Muscle layer of colon (tissue), 2 donors: Measurements from ENCODE around the gene LFNG.

Experiments used
- H3K27ac ChIP-seq: one replicate; pipeline ENCODE4 v1.7.0; 2013; ENCODE audit warnings: low read depth, mild to moderate bottlenecking, low read length, moderate library complexity
- H3K27me3 ChIP-seq, 2 donors: one replicate each; pipeline ENCODE4 v1.7.0; 2013; ENCODE audit warnings: low read length in 2 of 2, mild to moderate bottlenecking in 2 of 2; ENCODE audit not compliant: insufficient read depth in 2 of 2, control insufficient read depth in 1 of 2
- H3K36me3 ChIP-seq: one replicate; pipeline ENCODE4 v1.7.0; 2013; ENCODE audit warnings: mild to moderate bottlenecking, low read length; ENCODE audit not compliant: insufficient read depth
- H3K4me1 ChIP-seq: one replicate; pipeline ENCODE4 v1.7.0; 2013; ENCODE audit warnings: mild to moderate bottlenecking, low read length; ENCODE audit not compliant: insufficient read depth
- H3K4me3 ChIP-seq, 2 donors: one replicate each; pipeline ENCODE4 v1.7.0; 2013; ENCODE audit warnings: low read length in 2 of 2, low read depth in 1 of 2, mild to moderate bottlenecking in 1 of 2, moderate library complexity in 1 of 2
- H3K9ac ChIP-seq: one replicate; pipeline ENCODE4 v1.7.0; 2013; ENCODE audit warnings: low read length
- H3K9me3 ChIP-seq: one replicate; pipeline ENCODE4 v1.7.0; 2013; ENCODE audit warnings: mild to moderate bottlenecking, low read length
- donor health status: abdominal sarcoma.
- donor health status: Adenocarcinoma of cecum.

The LFNG gene

DNA sequence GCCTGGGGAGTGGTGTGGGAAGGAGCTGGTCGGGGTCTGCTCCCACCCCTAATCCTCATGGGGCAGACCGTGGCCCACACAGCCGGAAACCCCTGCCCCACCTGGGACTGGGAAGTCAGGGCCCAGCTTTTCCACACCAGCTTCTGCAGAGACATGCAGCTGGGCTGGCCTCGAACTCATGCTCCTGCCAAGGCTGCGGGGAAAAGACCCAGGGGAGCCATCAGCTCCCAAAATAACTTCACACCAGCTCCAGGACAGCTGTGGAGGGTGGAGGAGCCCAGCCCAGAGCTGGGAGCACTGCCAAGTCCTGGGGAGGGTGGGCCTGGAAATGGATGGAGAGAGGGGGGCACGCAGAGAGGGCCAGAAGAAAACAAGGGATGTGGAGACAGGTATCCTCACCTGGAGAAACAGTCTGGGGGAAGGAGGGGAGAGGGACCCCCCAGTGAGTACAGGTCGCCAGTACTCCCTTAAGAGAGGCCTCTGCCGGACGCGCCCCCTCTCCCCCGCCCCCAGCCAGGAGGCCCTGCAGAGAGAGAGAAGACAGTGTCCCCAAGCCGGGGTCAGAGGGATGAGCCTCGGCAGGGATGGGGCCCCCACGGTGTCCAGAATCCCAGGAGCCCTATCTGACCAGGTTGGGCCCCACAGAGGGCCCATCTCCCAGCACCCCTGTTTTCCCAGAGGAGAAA is 31.8 kb upstream of the LFNG start:
- H3K27ac ChIP-seq = no peak overlapping the region
- H3K9ac ChIP-seq = no peak overlapping the region
- H3K4me1 ChIP-seq = no peaks in the 10 kb centered on the region
- H3K9me3 ChIP-seq = no peaks in the 10 kb centered on the region
- H3K36me3 ChIP-seq = no peaks in the 10 kb centered on the region
- peaks cover 0 to 14% of the 10 kb centered on the region in 2 donors for H3K27me3 ChIP-seq
- no peak overlapping the region for H3K4me3 ChIP-seq

DNA sequence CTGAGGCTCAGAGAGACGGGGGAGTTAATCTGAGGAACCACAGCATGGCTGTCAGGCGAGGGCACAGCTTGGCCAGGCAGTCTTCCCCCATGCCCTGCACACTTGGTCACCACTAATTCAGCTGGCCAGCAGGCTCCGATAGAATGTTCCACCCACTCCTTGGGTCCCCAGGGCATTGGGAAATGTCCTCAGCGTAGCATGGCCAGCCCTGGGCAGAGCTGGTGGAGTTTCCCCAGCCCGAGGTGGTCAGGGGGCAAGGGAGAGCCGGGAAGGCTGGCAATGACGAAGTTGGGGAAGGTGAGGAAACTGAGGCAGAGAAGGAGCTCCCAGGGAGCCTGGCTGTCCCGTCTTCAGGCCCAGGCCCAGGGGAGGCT is 31.3 kb upstream of the LFNG start:
- H3K9ac ChIP-seq = no peak overlapping the region
- no peaks in the 10 kb centered on the region for H3K36me3 ChIP-seq
- H3K4me3 ChIP-seq = no peak overlapping the region
- H3K4me1 ChIP-seq = no peaks in the 10 kb centered on the region
- H3K27ac ChIP-seq = no peak overlapping the region
- H3K9me3 ChIP-seq = no peaks in the 10 kb centered on the region
- peaks cover 0 to 12% of the 10 kb centered on the region in 2 donors for H3K27me3 ChIP-seq

DNA sequence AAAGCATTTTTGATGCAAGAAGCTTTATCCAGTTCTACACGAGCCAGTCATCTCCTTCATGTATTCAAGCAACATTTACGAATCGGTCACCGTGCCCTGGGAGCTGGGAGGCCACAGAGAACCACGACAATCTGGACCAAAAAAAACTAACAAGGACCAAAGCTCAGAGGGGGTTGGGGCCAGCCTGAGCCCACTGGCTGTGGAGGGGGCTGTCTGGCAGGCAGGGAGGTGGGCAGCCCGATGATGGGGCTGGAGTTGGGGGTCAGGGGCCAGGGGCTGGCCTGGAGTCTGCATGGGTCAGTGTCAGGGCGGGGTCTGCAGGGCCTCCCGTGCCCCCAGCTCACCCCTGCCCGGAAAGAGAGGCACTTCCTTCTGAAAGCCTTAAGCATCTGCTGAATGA is 30.9 kb upstream of the LFNG start:
- no peak overlapping the region for H3K27ac ChIP-seq
- no peaks in the 10 kb centered on the region for H3K4me1 ChIP-seq

DNA sequence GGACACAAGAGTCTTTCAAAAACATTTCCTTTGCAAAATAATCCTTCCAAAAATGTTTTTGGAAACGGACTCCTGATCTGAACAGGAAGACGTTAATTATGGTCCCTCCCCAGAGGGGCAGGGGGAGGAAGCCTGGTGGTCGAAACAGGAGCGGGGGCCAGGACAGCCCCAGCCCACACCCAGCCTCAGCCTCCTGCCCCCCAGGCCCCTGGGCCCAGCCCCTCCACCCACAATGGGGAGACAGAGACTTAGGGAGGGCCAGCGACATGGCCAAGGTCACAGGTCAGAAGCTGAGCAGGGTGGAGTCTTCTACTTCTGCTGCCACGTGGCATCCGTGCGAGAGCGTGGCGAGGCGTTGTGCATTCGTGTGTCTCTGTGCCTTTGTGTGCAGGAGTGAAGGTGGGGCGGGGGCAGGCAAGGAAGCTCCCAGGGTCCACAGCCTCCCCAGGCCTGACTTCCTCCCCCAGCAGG is 29.4 kb upstream of the LFNG start:
- Histone ChIP-seq H3K9ac (no peak overlapping the region), H3K36me3 (no peaks in the 10 kb centered on the region), H3K27me3 (peaks cover 0 to 23% of the 10 kb centered on the region in 2 donors), H3K4me3 (no peak overlapping the region), H3K4me1 (no peaks in the 10 kb centered on the region), H3K27ac (no peak overlapping the region), H3K9me3 (no peaks in the 10 kb centered on the region)

More for the DNA sequence above, 30.9 kb upstream of the LFNG start:
- H3K27me3 ChIP-seq = peaks cover 0 to 15% of the 10 kb centered on the region in 2 donors
- no peak overlapping the region for H3K4me3 ChIP-seq
- H3K9me3 ChIP-seq = no peaks in the 10 kb centered on the region
- no peaks in the 10 kb centered on the region for H3K36me3 ChIP-seq
- no peak overlapping the region for H3K9ac ChIP-seq

DNA sequence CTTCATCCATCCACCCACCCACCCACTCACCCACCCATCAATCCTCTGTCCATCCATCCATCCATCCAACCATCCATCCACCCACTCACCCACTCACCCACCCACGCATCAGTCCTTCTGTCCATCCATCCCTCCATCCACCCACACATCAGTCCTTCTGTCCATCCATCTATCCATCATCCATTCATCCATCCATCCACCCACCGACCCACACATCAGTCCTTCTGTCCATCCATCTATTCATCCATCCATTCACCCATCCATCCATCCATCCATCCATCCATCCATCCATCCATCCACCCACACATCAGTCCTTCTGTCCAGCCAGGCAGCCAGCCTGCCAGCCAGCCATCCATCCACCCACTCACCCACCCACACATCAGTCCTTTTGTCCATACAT is 27.5 kb upstream of the LFNG start:
- H3K27ac ChIP-seq = no peak overlapping the region
- no peak overlapping the region for H3K4me3 ChIP-seq
- no peaks in the 10 kb centered on the region for H3K9me3 ChIP-seq
- H3K36me3 ChIP-seq = no peaks in the 10 kb centered on the region
- no peaks in the 10 kb centered on the region for H3K4me1 ChIP-seq
- peaks cover 0 to 27% of the 10 kb centered on the region in 2 donors for H3K27me3 ChIP-seq
- H3K9ac ChIP-seq = no peak overlapping the region

DNA sequence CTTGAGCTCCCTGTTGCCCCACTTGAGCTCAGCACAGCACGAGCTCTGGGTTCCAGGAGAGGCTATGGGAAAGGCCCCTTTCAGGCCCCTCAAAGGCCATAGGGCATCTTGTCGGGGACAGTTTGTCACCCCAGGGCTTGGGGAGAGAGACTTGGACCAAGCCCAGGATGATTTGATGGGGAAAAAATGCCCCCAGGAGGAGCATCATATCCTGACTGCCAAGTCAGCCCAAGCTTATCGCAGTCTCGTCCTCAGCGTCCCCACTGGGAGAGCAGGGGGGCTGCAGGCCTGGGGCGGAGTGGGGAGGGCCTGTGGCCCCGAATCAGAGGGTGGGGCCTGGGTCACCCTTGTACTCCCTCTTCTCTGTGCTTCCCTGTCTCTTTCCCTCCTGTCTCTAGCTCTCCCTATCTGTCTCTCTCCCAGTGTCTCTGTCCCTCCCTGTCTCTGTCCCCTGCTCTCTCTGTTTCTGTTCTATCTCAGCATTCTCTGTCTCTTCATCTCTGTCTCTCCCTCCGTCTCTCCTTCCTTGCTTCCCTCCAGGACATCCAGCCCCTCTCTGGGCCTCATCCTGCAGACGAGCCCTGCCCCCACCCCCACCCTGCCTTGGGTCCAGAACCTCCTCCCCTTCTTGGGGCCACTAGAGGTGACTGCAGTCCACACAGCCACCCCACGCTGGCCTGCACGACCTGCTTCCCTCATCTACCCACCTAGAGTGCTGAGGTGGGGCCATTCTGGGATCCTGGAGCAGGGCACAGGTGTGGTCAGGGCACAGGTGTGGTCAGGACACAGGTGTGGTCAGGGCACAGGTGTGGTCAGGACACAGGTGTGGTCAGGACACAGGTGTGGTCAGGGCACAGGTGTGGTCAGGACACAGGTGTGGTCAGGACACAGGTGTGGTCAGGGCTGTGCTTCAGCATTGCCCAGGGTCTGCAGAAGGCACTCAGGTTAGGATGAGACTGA is 26.1 kb upstream of the LFNG start:
- Histone ChIP-seq H3K27ac (no peak overlapping the region), H3K9ac (no peak overlapping the region), H3K4me3 (no peak overlapping the region), H3K9me3 (no peaks in the 10 kb centered on the region), H3K36me3 (no peaks in the 10 kb centered on the region), H3K4me1 (no peaks in the 10 kb centered on the region), H3K27me3 (peaks cover 0 to 30% of the 10 kb centered on the region in 2 donors)

DNA sequence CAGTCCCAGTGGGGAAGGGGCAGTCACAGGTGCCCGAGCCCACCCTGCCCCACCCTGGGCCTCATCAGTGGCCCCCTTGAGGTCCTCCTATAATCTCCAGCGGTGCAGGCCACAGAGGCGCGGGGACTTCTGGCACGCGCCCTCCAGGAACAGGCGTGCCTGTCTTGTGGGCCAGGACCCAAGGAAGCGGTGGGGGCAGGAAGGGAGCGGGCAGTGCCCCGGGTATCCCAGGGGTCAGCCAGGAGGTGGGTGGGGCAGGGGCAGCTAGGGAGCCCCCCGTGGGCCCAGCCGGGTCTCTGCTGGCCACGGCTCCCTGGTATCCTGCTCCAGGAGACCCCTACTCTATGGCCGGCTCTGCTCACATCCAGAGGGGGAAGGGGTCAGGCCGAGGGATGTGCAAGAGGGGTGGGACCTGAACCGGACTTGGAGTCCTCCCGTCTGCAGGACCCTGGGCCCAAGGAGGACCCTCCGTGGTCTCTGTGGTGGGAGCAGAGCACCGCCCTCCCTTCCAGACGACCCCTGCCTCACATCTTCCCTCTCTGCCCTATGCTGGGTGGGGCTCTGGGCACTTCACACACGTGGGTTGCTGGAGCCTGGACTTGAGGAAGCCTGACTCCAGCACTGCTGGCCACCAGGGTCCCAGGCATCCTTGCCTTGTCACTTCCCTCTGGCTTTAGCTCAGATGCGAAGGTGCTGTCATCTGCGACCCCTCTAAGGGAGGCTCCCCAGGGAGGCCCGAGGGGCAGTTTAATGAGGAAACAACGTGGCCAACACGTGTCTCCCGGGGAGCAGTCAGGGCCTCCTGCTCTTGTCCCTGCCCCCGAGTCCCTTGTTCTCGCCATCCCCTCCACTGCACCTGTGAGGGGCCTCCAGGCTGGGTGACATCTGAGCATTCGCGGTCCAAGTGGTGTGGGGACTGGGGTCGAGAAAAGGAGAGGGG is 25.1 kb upstream of the LFNG start:
- H3K27ac ChIP-seq = no peak overlapping the region
- H3K4me1 ChIP-seq = no peaks in the 10 kb centered on the region
- no peak overlapping the region for H3K9ac ChIP-seq
- H3K27me3 ChIP-seq = peaks cover 0 to 34% of the 10 kb centered on the region in 2 donors
- no peak overlapping the region for H3K4me3 ChIP-seq
- no peaks in the 10 kb centered on the region for H3K9me3 ChIP-seq
- H3K36me3 ChIP-seq = no peaks in the 10 kb centered on the region

DNA sequence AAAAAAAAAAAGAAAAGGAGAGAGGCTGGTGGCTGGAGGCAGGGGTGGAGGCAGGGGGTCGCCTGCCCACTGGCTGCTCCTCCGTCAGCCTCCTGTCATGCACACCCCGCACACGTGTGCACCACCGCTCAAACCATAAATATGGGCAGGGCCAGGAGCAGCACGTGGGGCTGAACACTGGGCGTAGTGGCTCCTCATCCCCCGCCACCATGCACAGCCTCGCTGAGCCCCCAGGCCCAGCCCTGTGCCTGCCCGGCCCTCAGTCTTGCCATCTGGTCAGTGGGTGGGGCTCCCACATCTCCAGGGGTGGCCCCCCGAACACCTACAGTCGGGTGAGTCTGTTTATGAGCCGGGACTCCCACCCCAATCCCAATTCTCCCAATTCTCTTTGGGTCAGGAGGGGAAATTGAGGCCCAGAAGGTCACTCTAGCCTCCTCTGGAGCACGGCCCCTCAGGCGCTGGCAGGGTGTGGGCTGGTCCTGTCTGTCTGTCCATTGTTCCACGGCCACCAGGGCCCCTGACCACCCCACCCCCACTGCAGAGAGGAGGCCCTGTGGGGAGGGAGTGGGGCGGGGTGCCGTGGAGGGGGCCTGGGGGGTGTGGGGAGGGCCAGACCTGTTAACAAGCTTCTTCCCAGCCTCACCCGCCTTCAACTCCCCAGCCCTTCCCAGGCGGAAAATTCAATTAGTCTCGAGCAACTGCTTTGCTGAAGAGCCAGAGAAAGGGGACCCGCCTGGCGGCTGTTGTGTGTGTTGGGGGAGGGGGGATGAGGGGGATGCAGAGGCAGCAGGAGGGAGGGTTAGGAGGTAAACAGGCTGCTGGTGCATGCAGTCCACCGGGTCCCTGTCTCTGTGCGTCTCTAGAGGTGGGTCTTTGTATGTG is 23.9 kb upstream of the LFNG start:
- Histone ChIP-seq H3K36me3 (no peaks in the 10 kb centered on the region), H3K9ac (no peak overlapping the region), H3K27ac (no peak overlapping the region), H3K4me3 (no peak overlapping the region), H3K27me3 (peaks cover 0 to 34% of the 10 kb centered on the region in 2 donors), H3K9me3 (no peaks in the 10 kb centered on the region), H3K4me1 (no peaks in the 10 kb centered on the region)

DNA sequence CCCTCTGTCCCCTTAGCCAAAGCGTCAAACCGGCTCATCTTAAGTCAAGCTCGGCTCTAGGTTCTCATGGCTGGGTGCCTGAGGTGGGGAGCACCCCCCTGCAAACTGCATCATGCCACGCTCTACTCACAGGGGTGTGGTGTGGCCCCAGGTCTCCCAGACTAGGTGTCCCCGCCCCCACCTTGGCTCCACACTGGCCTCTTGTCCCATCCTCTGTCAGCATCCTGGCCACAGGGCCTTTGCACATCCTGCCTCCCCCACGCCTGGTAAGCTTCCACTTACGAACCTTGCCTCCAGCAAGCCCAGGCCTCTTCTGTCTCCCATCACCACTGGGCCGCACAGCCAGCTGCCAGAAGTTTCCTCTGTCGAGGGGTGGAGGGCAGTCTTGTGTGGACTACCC is 23.2 kb upstream of the LFNG start:
- Histone ChIP-seq H3K4me3 (no peak overlapping the region), H3K36me3 (no peaks in the 10 kb centered on the region), H3K27me3 (peaks cover 0 to 34% of the 10 kb centered on the region in 2 donors), H3K9me3 (no peaks in the 10 kb centered on the region), H3K9ac (no peak overlapping the region), H3K27ac (no peak overlapping the region), H3K4me1 (no peaks in the 10 kb centered on the region)

DNA sequence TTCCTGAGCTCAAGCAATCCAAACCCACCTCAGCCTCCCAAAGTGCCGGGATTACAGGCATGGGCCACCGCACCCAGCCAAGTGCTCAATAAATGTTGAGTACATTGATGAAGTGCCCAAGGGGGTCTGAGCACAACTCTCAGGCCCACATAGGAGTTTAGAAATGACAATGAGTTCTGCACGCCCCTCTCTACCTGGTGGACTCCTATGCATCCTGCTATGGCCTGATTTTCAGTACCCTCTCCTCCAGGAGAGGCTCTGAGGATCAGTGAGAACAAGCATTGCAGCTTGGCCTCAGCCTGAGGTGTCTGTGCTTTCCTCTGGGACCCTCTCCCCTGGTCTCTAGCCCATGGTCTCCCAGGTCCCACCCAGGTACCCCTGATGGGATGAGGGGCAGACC is 22.5 kb upstream of the LFNG start:
- H3K9me3 ChIP-seq = no peaks in the 10 kb centered on the region
- H3K27ac ChIP-seq = no peak overlapping the region
- H3K4me1 ChIP-seq = no peaks in the 10 kb centered on the region
- H3K4me3 ChIP-seq = no peak overlapping the region
- no peak overlapping the region for H3K9ac ChIP-seq
- peaks cover 0 to 34% of the 10 kb centered on the region in 2 donors for H3K27me3 ChIP-seq
- H3K36me3 ChIP-seq = no peaks in the 10 kb centered on the region
